AG04450 (cell line): ENCODE results near the gene DUS4L. TPM values are rescaled to one million over a fixed set of nuclear protein-coding genes. Genes with fewer than 3 reads are reported as not detected.

Source experiments
- CTCF ChIA-PET: fragments of 300-600, 350-600 bp; formaldehyde crosslinking; extraction: SDS; loops from one replicate; lab custom pipeline; 2022; ENCODE audit warnings: antibody characterized with exemption, inconsistent platforms; lab: Charles Lee
- POLR2A ChIA-PET: fragments of 350-600 bp; formaldehyde crosslinking; extraction: SDS; loops from one replicate; lab custom pipeline; 2021; ENCODE audit warnings: antibody characterized with exemption, inconsistent platforms; lab: Yijun Ruan, JAX
- DNase-seq: peaks from one replicate; pipeline ENCODE4 v3.0.0-alpha.2; 2011; ENCODE audit warnings: low read depth, low spot score
- H3K27ac ChIP-seq: one replicate; pipeline ENCODE4 v1.5.1; 2012; ENCODE audit warnings: low read depth, low read length, control low read depth
- H3K27me3 ChIP-seq: one replicate; pipeline ENCODE4 v1.6.0; 2012; ENCODE audit warnings: low read length; ENCODE audit not compliant: control insufficient read depth, insufficient read depth
- H3K4me3 ChIP-seq: 2 replicates; pipeline ENCODE4 v1.5.1; 2011; ENCODE audit warnings: mild to moderate bottlenecking, low read depth, low read length, control low read depth
- H3K9me3 ChIP-seq: 2 replicates; pipeline ENCODE4 v1.5.1; 2012; ENCODE audit warnings: low read length; ENCODE audit not compliant: control insufficient read depth, insufficient read depth
- CTCF ChIP-seq: IDR thresholded peaks from 2 replicates; pipeline ENCODE4 v1.5.1; 2011; ENCODE audit warnings: low read depth, low read length, control low read depth, inconsistent platforms
- polyA plus RNA-seq: library from polyadenylated mRNA; depleted of rRNA; stranded (reverse); fragments of >200 nt; gene quantifications from 2 replicates; pipeline ENCODE4 v1.2.3, GENCODE V29; 2011

DUS4L gene
- polyA plus RNA-seq, 1 experiment = 6.0 TPM

GRCh38 chr7:107579554-107579884, 15.7 kb downstream of the DUS4L start:
- Histone ChIP-seq H3K4me3 (peak overlapping the region; percentile 80), H3K9me3 (no peaks in the 10 kb centered on the region), H3K27me3 (no peaks in the 10 kb centered on the region), H3K27ac (peak overlapping the region; percentile 40)
- POLR2A ChIA-PET = interaction anchor here (0.5 to 0.7 kb wide), 4 partner anchors 16 to 114 kb away, joined by 4 to 6 read pairs (median 5); no protein-coding TSS in a partner anchor
- no peak for DNase-seq
- CTCF ChIA-PET = interaction anchor here (1.0 kb wide), 3 partner anchors 117 to 918 kb away, joined by 3 read pairs; no protein-coding TSS in a partner anchor
- no peak for TF ChIP-seq CTCF

GRCh38 chr7:107579885-107580715, 16.3 kb downstream of the DUS4L start, which contains the start of gene BCAP29:
BCAP29 (plus strand) TSS chr7:107580246; CDS start chr7:107580773, 527 bp downstream.
- POLR2A ChIA-PET = interaction anchor here (0.6 to 0.9 kb wide), 3 partner anchors 13 to 42 kb away, joined by 3 to 6 read pairs (median 4); no protein-coding TSS in a partner anchor
- Histone ChIP-seq H3K4me3 (peak within 1 kb of the TSS; percentile 80), H3K9me3 (no peaks in the 10 kb centered on the region), H3K27ac (peak within 1 kb of the TSS; percentile 40), H3K27me3 (no peaks in the 10 kb centered on the region)
- TF ChIP-seq CTCF = no peak
- CTCF ChIA-PET = interaction anchor here (1.0 kb wide), 3 partner anchors 117 to 917 kb away, joined by 3 read pairs; no protein-coding TSS in a partner anchor
- DNase-seq = no peak

- POLR2A ChIA-PET = interaction anchor here (0.9 kb wide), 1 partner anchor 12 kb away, joined by 3 read pairs; no protein-coding TSS in a partner anchor
- no peaks in the 10 kb centered on the region for H3K27me3 ChIP-seq
- H3K27ac ChIP-seq = no peak overlapping the region
- peak overlapping the region; percentile 80 for H3K4me3 ChIP-seq
- TF ChIP-seq CTCF = no peak
- H3K9me3 ChIP-seq = no peaks in the 10 kb centered on the region
- CTCF ChIA-PET = no interaction called here
- no peak for DNase-seq
Observed at GRCh38 chr7:107580716-107581383, 17.1 kb downstream of the DUS4L start.

GRCh38 chr7:107581387-107582013, 17.7 kb downstream of the DUS4L start:
- Histone ChIP-seq H3K27ac (no peak overlapping the region), H3K27me3 (no peaks in the 10 kb centered on the region), H3K4me3 (no peak overlapping the region; the same call in 1 of the 2 replicates), H3K9me3 (no peaks in the 10 kb centered on the region)
- DNase-seq = no peak
- ChIA-PET POLR2A (no interaction called here), CTCF (no interaction called here)
- no peak for TF ChIP-seq CTCF
